HUES6 (cell line): ENCODE data around the gene C8G.

Source experiments
- H3K27ac ChIP-seq: 2 replicates; pipeline ENCODE4 v1.7.0; 2013; ENCODE audit warnings: low read depth, mild to moderate bottlenecking, low read length, inconsistent platforms
- H3K27me3 ChIP-seq: 2 replicates; pipeline ENCODE4 v1.6.1; 2013; ENCODE audit warnings: low read length; ENCODE audit not compliant: control insufficient read depth, insufficient read depth
- H3K36me3 ChIP-seq: 2 replicates; pipeline ENCODE4 v1.6.1; 2013; ENCODE audit warnings: low read length; ENCODE audit not compliant: control insufficient read depth, insufficient read depth
- H3K4me1 ChIP-seq: 2 replicates; pipeline ENCODE4 v1.6.1; 2013; ENCODE audit warnings: low read length; ENCODE audit not compliant: control insufficient read depth, insufficient read depth
- H3K4me3 ChIP-seq: 2 replicates; pipeline ENCODE4 v1.5.1; 2013; ENCODE audit warnings: low read depth, low read length
- H3K9ac ChIP-seq: one replicate; pipeline ENCODE4 v1.6.1; 2013; ENCODE audit warnings: mild to moderate bottlenecking, low read length
- H3K9me3 ChIP-seq: 2 replicates; pipeline ENCODE4 v1.6.1; 2013; ENCODE audit warnings: low read depth, low read length; ENCODE audit not compliant: control insufficient read depth, insufficient read depth

The C8G gene

GRCh38 chr9:136921718-136922117, 23.3 kb upstream of the C8G start:
- Histone ChIP-seq H3K27me3 (no peaks in the 10 kb centered on the region), H3K9ac (no peak overlapping the region), H3K36me3 (peaks cover 76% of the 10 kb centered on the region), H3K27ac (no peak overlapping the region), H3K4me1 (no peaks in the 10 kb centered on the region), H3K4me3 (no peak overlapping the region), H3K9me3 (no peaks in the 10 kb centered on the region)

- H3K9ac ChIP-seq: no peak overlapping the region
- no peak overlapping the region for H3K27ac ChIP-seq
- H3K4me3 ChIP-seq: no peak overlapping the region
- H3K27me3 ChIP-seq: no peaks in the 10 kb centered on the region
- no peaks in the 10 kb centered on the region for H3K4me1 ChIP-seq
- no peaks in the 10 kb centered on the region for H3K9me3 ChIP-seq
- peaks cover 76% of the 10 kb centered on the region for H3K36me3 ChIP-seq
Observed at GRCh38 chr9:136922540-136922939, 22.5 kb upstream of the C8G start.

- H3K36me3 ChIP-seq: peaks cover 83% of the 10 kb centered on the region
- no peak overlapping the region for H3K4me3 ChIP-seq
- no peak overlapping the region for H3K27ac ChIP-seq
- H3K27me3 ChIP-seq: no peaks in the 10 kb centered on the region
- H3K4me1 ChIP-seq: no peaks in the 10 kb centered on the region
- H3K9ac ChIP-seq: no peak overlapping the region
- no peaks in the 10 kb centered on the region for H3K9me3 ChIP-seq
Observed at GRCh38 chr9:136923881-136924280, 21.2 kb upstream of the C8G start.

DNA sequence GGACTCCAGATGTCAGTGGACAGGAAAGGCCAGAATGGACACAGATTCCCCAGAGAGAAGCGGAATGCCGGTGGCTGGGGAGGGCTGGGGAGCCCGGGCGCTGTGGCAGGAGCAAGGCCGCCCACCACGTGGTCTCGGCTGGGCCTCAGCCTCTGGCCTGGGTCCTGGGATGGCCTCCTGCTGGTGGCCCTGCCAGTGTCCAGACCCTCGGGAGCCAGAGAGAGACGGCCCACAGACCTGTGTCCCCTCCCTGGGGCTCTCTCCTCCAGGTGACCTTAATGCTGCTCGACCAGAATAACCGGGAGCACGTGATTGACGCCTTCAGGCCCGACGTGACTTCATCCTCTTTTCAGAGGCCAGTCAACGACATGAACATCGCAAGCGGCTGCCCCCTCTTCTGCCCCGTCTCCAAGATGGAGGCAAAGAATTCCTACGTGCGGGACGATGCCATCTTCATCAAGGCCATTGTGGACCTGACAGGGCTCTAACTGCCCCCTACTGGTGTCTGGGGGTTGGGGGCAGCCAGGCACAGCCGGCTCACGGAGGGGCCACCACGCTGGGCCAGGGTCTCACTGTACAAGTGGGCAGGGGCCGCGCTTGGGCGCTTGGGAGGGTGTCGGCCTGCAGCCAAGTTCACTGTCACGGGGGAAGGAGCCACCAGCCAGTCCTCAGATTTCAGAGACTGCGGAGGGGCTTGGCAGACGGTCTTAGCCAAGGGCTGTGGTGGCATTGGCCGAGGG, 19.5 kb upstream of the C8G start:
- H3K4me3 ChIP-seq: no peak overlapping the region
- no peaks in the 10 kb centered on the region for H3K9me3 ChIP-seq
- H3K9ac ChIP-seq: no peak overlapping the region
- H3K27ac ChIP-seq: no peak overlapping the region
- H3K4me1 ChIP-seq: no peaks in the 10 kb centered on the region
- peaks cover 78% of the 10 kb centered on the region for H3K36me3 ChIP-seq
- H3K27me3 ChIP-seq: no peaks in the 10 kb centered on the region

- Histone ChIP-seq H3K4me3 (no peak overlapping the region), H3K9ac (no peak overlapping the region), H3K4me1 (no peaks in the 10 kb centered on the region), H3K9me3 (no peaks in the 10 kb centered on the region), H3K27me3 (no peaks in the 10 kb centered on the region), H3K27ac (no peak overlapping the region), H3K36me3 (peaks cover 71% of the 10 kb centered on the region)
Observed at GRCh38 chr9:136926154-136926704, 18.8 kb upstream of the C8G start.

- H3K27ac ChIP-seq: no peak overlapping the region
- H3K36me3 ChIP-seq: peaks cover 68% of the 10 kb centered on the region
- no peaks in the 10 kb centered on the region for H3K27me3 ChIP-seq
Observed at GRCh38 chr9:136926749-136927148, 18.3 kb upstream of the C8G start.

DNA sequence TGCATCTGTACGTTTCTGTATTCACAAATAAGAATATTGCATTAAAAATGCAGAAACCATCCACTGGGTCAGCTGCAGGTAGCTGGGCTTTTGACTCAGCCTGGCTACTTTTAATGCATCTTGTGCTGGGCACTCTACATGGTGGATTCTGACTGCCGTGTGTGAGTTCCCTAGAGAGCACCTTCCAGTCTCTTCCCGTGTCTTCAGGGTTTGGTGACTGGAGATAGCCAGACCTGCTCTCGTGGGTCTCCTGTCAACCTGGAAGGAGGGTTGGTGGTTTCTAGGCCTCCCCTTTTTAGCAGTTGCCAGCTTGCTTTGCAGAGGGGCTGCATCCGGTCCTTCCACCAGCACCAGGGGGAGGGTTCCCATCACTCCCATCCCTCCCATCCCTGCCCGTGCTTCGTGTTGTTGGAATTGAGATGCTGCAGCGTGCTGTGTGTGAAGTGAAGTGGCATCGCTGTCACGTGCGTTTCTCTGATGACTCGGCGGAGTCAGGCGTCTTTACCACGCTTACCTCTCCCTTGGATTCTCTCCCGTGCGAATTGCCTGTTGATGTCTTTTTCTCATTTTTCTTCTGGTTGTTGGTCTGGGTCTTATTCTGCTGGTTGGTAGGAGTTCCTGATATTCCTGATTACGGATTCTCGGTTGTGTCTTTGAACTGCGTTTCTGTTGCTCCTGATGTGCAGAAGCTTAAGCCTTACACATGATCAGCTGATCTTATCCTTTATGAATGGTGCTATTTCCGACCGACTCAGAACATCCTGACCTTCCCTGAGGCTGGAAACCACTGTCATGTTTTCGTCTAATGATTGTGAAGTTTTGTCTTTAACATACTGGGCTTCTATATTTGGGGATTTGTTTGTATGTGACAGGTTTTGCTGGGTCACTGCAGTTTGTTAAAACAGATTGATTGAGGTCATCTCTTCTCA, 17.4 kb upstream of the C8G start:
- Histone ChIP-seq H3K36me3 (peaks cover 66% of the 10 kb centered on the region), H3K9ac (no peak overlapping the region), H3K4me3 (no peak overlapping the region), H3K4me1 (no peaks in the 10 kb centered on the region), H3K27ac (no peak overlapping the region), H3K9me3 (no peaks in the 10 kb centered on the region), H3K27me3 (no peaks in the 10 kb centered on the region)

More at GRCh38 chr9:136926749-136927148, 18.3 kb upstream of the C8G start:
- Histone ChIP-seq H3K9ac (no peak overlapping the region), H3K9me3 (no peaks in the 10 kb centered on the region), H3K4me1 (no peaks in the 10 kb centered on the region), H3K4me3 (no peak overlapping the region)

GRCh38 chr9:136928591-136928990, 16.5 kb upstream of the C8G start:
- H3K36me3 ChIP-seq: peaks cover 64% of the 10 kb centered on the region
- H3K27me3 ChIP-seq: no peaks in the 10 kb centered on the region
- H3K9ac ChIP-seq: no peak overlapping the region
- H3K4me1 ChIP-seq: no peaks in the 10 kb centered on the region
- no peak overlapping the region for H3K4me3 ChIP-seq
- H3K27ac ChIP-seq: no peak overlapping the region
- H3K9me3 ChIP-seq: no peaks in the 10 kb centered on the region

- Histone ChIP-seq H3K9me3 (no peaks in the 10 kb centered on the region), H3K36me3 (peaks cover 67% of the 10 kb centered on the region), H3K27me3 (no peaks in the 10 kb centered on the region), H3K9ac (no peak overlapping the region), H3K27ac (no peak overlapping the region), H3K4me3 (no peak overlapping the region), H3K4me1 (no peaks in the 10 kb centered on the region)
Observed at GRCh38 chr9:136930014-136930413, 15.0 kb upstream of the C8G start.

DNA sequence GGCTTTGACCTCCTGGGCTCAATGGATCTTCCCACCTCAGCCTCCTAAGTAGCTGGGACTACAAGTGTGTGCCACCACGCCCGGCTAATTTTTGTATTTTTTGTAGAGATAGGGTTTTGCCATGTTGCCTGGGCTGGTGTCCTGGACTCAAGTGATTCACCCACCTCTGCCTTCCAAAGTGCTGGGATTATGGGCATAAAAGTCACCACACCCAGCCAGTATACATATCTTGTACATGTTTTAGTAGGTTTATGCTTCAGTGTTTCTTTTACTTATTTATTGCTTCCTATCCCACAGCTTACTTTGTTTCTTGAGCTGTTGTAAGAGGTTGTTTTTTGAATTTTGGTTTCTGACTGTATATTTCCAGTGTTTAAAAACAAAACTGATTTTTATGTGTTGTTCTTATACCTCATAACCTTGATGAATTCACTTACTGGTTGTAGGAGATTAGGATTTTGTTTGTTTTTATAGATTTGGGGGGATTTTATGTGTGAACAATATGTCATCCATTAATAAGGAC, 13.4 kb upstream of the C8G start:
- H3K36me3 ChIP-seq: peaks cover 54% of the 10 kb centered on the region
- no peaks in the 10 kb centered on the region for H3K27me3 ChIP-seq
- H3K9me3 ChIP-seq: no peaks in the 10 kb centered on the region
- no peak overlapping the region for H3K9ac ChIP-seq
- no peak overlapping the region for H3K27ac ChIP-seq
- no peak overlapping the region for H3K4me3 ChIP-seq
- no peaks in the 10 kb centered on the region for H3K4me1 ChIP-seq

DNA sequence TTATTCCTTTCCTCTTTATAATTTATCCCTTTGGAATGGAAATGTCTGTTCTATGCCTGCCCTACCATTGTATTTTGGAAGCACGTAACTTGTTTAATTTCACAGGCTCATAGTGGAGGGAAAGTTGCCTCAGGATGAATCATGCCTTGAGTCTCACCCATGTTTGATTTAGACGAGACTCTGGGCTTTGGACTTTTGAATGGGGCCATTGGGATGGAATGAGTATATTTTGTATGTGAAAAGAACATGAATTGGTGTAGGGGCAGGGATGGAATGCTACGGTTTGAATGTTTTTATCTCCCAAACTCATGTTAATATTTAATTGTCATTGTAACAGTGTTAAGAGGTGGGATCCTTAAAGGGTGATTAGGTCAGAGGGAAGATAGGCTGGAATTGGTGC, 10.8 kb upstream of the C8G start:
- Histone ChIP-seq H3K27ac (no peak overlapping the region), H3K9ac (no peak overlapping the region), H3K4me3 (no peak overlapping the region), H3K4me1 (peaks cover 5% of the 10 kb centered on the region), H3K36me3 (peaks cover 44% of the 10 kb centered on the region), H3K27me3 (no peaks in the 10 kb centered on the region), H3K9me3 (no peaks in the 10 kb centered on the region)
